ENCODE data around the gene C3.

- TF ChIP-seq CTCF (IDR thresholded peaks at IDR 0.05) (no peak), EZH2 (IDR thresholded peaks at IDR 0.05) (no peak)
Measured at GRCh38 chr19:6691342-6691741, 29.1 kb downstream of the C3 start.
